Measurements from ENCODE around the gene CHRNA1. TPM values are rescaled to one million over a fixed set of nuclear protein-coding genes. Genes with fewer than 3 reads are reported as not detected.

CHRNA1 gene
- total and polyA plus RNA-seq, 10 of the 15 experiments (the other 5 are each of a cell fraction or from before 2014, with no cell fraction given) = 0.05 to 0.14 TPM; not detected in 8

- H2AFZ ChIP-seq (ENCODE audit: control insufficient read depth, low read depth, low read length) = no peak overlapping the region
- RAD21 ChIA-PET (ENCODE audit: unreplicated experiment) = interaction anchor here (1.1 kb wide), 1 partner anchor 50 kb away, joined by 3 read pairs; no protein-coding TSS in a partner anchor
- DNase-seq (ENCODE audit: low read depth, low spot score) (peak; percentile 56), FAIRE-seq (no peak), ATAC-seq (peak; percentile 68)
- SMC1A ChIA-PET (ENCODE audit: uncharacterized antibody, unreplicated experiment) = no interaction called here
- no peak overlapping the region for H3K27ac ChIP-seq (ENCODE audit: control insufficient read depth, insufficient read depth)
- H3K4me3 ChIP-seq = no peak overlapping the region
- no peaks in the 10 kb centered on the region for H3K79me2 ChIP-seq (ENCODE audit: control insufficient read depth, insufficient read depth, low read length)
- POLR2A ChIA-PET = interaction anchor here (1.0 kb wide), 1 partner anchor 11 kb away, joined by 4 read pairs; no protein-coding TSS in a partner anchor
- intact Hi-C loops (cut with micrococcal nuclease; ENCODE audit: unreplicated experiment) (no loop called here), in situ Hi-C loops (cut with MboI) (no loop called here)
- no TSS peak for BruUV-seq (replicated peaks)
- WGBS (ENCODE audit: insufficient coverage, insufficient replicate concordance, low lambda C conversion rate, missing lambda C conversion rate) = 1% methylated on average over 5 of the region's 5 CpGs
- no peak overlapping the region for H3K9ac ChIP-seq (ENCODE audit: control insufficient read depth, insufficient read depth, low read length)
- H4K20me1 ChIP-seq (ENCODE audit: control insufficient read depth, insufficient read depth) = no peaks in the 10 kb centered on the region
- H3K36me3 ChIP-seq (ENCODE audit: control insufficient read depth in 2 of 2, insufficient read depth in 2 of 2, low read length in 1 of 2) = no peaks in the 10 kb centered on the region
- peak overlapping the region; percentile 45 for H3K4me2 ChIP-seq (ENCODE audit: control insufficient read depth, insufficient read depth)
- H3K27me3 ChIP-seq (replicated peaks in 1 of 2; ENCODE audit: control insufficient read depth in 2 of 2, insufficient read depth in 2 of 2, low read length in 1 of 2) = no peaks in the 10 kb centered on the region; a peak in 2 of 4 replicates
- CTCF ChIA-PET = interaction anchor here (0.6 to 3.3 kb wide), 6 partner anchors 12 to 234 kb away, joined by 3 to 43 read pairs (median 3); partner anchors contain the start of gene CHRNA1
- no peaks in the 10 kb centered on the region for H3K9me3 ChIP-seq (replicated peaks; ENCODE audit: control insufficient read depth, insufficient read depth, low read length)
- H3K4me1 ChIP-seq (ENCODE audit: control insufficient read depth, insufficient read depth, low read length) = peaks cover 24% of the 10 kb centered on the region
- TF ChIP-seq RELB (IDR thresholded peaks at IDR 0.05; ENCODE audit: low read depth) = peak; percentile 76
- 0 out of 4 replicates have a peak, but pooled peaks of 1 of the 2 experiments have one; percentile 23 for TF ChIP-seq BHLHE40 (IDR thresholded peaks at IDR 0.05; ENCODE audit: borderline replicate concordance in 1 of 2, low read depth in 2 of 2, low read length in 1 of 2)
- TF ChIP-seq RFX5 (IDR thresholded peaks at IDR 0.05; ENCODE audit: low read depth, low read length) = no peak
- TF ChIP-seq DPF2 (IDR thresholded peaks at IDR 0.05) = peak; percentile 61; the same call in 1 of the 2 replicates
- TF ChIP-seq YBX1 (IDR thresholded peaks at IDR 0.05) = no peak
- no peak for TF ChIP-seq CHD1 (IDR thresholded peaks at IDR 0.05; ENCODE audit: low read depth, low read length)
- TF ChIP-seq ZNF217 (IDR thresholded peaks at IDR 0.05) = 0 out of 2 replicates have a peak, but pooled peaks have one; percentile 28
- no peak for TF ChIP-seq ZNF592 (IDR thresholded peaks at IDR 0.05)
- TF ChIP-seq MXI1 (IDR thresholded peaks at IDR 0.05; ENCODE audit: low read depth, low read length) = no peak
- no peak for TF ChIP-seq TARDBP (IDR thresholded peaks at IDR 0.05; ENCODE audit: borderline replicate concordance)
- TF ChIP-seq JUNB (IDR thresholded peaks at IDR 0.05) = peak; percentile 17; the same call in 1 of the 2 replicates
- peak; percentile 90 for TF ChIP-seq TCF7 (IDR thresholded peaks at IDR 0.05; ENCODE audit: borderline replicate concordance)
- no peak for TF ChIP-seq TCF12 (IDR thresholded peaks at IDR 0.05; ENCODE audit: low read depth, low read length)
- TF ChIP-seq RUNX3 (IDR thresholded peaks at IDR 0.05; ENCODE audit: low read length) = peak; percentile 48
- TF ChIP-seq MYB (IDR thresholded peaks at IDR 0.05; ENCODE audit: borderline replicate concordance, low read depth, low read length) = no peak
- TF ChIP-seq LARP7 (IDR thresholded peaks at IDR 0.05) = no peak
- TF ChIP-seq ZNF207 (IDR thresholded peaks at IDR 0.05; ENCODE audit: borderline replicate concordance) = no peak
- peak; percentile 54 to 60 for TF ChIP-seq IKZF2 (IDR thresholded peaks at IDR 0.05)
- TF ChIP-seq EED (IDR thresholded peaks at IDR 0.05; ENCODE audit: low read depth) = no peak
- TF ChIP-seq YY1 (IDR thresholded peaks at IDR 0.05; ENCODE audit: low read depth, low read length) = no peak
- TF ChIP-seq POU2F2 (IDR thresholded peaks at IDR 0.05; ENCODE audit: borderline replicate concordance, low read depth, low read length) = peak; percentile 82; the same call in 2 of the 3 replicates
Measured at GRCh38 chr2:174750923-174751441, 13.3 kb downstream of the CHRNA1 start.
